WERI-Rb-1 (cell line): ENCODE results near the gene TMEM258.

Experiments
- DNase-seq: peaks from one replicate; pipeline ENCODE4 v3.0.0-alpha.2; 2020
- H3K27ac ChIP-seq: fragments of 250-450 bp; sonication (Bioruptor Pico); 2 replicates; pipeline ENCODE4 v1.5.1; 2020; ENCODE audit warnings: mild to moderate bottlenecking, moderate library complexity
- H3K27me3 ChIP-seq: fragments of 250-450 bp; sonication (Bioruptor Pico); 2 replicates; pipeline ENCODE4 v1.5.1; 2021; ENCODE audit warnings: mild to moderate bottlenecking, low read depth, moderate library complexity; ENCODE audit not compliant: insufficient read depth, severe bottlenecking
- H3K36me3 ChIP-seq: fragments of 250-450 bp; sonication (Bioruptor Pico); 2 replicates; pipeline ENCODE4 v1.5.1; 2020; ENCODE audit warnings: mild to moderate bottlenecking, moderate library complexity
- H3K4me3 ChIP-seq: 2 replicates; pipeline ENCODE4 v1.5.1; 2011; ENCODE audit warnings: low read depth, mild to moderate bottlenecking, control low read depth, low read length
- H3K9me3 ChIP-seq: fragments of 250-450 bp; sonication (Bioruptor Pico); 2 replicates; pipeline ENCODE4 v1.5.1; 2021; ENCODE audit warnings: mild to moderate bottlenecking, moderate library complexity; ENCODE audit not compliant: severe bottlenecking
- CTCF ChIP-seq: IDR thresholded peaks from 2 replicates; pipeline ENCODE4 v1.5.1; 2011; ENCODE audit warnings: low read depth, mild to moderate bottlenecking, control low read depth, inconsistent platforms, low read length

TMEM258 gene

GRCh38 chr11:61756147-61756451 lies 36.3 kb downstream of the TMEM258 start:
- DNase-seq, result no peak
- peaks cover 4% of the 10 kb centered on the region for H3K27me3 ChIP-seq
- no peak for TF ChIP-seq CTCF

DNA sequence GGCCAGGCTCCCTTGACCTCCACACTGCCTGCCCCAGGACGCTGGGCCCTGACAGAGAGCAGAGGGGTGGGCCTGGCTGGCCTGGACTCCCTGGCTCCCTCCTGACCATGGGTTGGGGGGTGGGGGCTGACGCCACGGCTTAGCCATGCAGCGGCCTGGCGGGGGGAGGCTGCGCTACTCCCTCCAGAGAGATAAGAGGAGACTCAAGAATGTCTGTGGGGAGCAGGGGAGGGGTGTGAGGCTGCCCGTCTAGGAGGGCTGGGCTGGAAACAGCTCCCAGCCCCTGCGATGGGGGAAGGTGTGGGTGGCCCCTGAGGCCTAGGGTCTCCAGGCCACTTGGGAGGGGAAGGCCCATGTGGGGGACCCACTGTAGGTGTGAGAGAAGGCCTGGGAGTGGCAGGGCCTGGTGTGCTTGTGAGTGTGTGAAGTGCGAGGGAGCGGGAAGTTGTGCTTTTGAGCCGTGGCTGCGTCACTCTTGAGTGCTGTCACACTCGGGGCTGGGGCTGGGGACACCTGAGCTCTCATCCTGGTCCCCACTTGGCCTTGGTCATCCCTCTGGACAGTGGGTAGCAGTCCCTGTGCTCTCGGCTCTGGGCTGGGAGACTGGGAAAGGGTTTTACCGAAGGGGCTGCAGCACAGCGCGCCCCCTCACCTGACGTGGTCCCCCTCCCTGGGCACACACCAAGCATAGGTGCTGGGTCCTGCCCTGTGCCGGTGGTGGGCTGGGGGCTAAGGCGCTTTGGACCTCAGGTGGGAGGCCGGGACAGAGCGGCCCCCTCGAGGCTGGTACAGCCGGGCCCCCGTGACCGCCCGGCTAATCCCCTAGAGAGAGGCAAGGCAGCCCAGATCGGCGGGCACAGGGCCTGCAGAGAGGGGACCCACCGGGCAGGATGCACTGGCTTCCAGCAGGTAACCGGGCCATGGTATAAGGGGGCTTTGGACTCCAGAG lies 37.6 kb downstream of the TMEM258 start:
- Histone ChIP-seq H3K27me3 (peaks cover 4% of the 10 kb centered on the region), H3K4me3 (no peak overlapping the region), H3K27ac (no peak overlapping the region), H3K9me3 (no peaks in the 10 kb centered on the region), H3K36me3 (no peaks in the 10 kb centered on the region)
- TF ChIP-seq CTCF, result no peak
- peak; percentile 39 for DNase-seq

More at GRCh38 chr11:61756147-61756451, 36.3 kb downstream of the TMEM258 start:
- H3K9me3 ChIP-seq, result no peaks in the 10 kb centered on the region
- no peak overlapping the region for H3K4me3 ChIP-seq
- no peak overlapping the region for H3K27ac ChIP-seq
- H3K36me3 ChIP-seq, result no peaks in the 10 kb centered on the region

DNA sequence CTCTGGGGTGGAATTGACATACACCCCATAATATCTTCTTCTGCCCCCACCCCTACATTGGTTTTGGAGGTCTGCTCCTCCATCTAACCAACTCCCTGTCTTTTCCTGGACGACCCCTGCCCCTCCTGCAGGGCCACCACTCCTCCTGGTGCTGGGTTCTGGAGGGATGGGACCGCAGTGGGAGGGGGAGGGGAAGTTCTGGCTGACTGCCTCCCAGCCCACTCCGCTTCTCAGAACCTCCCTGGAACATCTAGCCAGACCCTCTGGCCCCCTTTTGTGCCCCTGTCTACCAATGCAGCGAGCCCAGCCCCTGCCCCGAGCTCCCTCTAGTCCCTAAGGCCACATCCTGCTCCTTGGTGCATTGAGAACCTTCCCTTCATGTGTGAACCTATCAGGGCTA lies 38.7 kb downstream of the TMEM258 start:
- TF ChIP-seq CTCF, result no peak
- peaks cover 4% of the 10 kb centered on the region for H3K27me3 ChIP-seq
- no peak overlapping the region for H3K4me3 ChIP-seq
- no peak overlapping the region for H3K27ac ChIP-seq
- no peak for DNase-seq
- no peaks in the 10 kb centered on the region for H3K36me3 ChIP-seq
- no peaks in the 10 kb centered on the region for H3K9me3 ChIP-seq

- no peaks in the 10 kb centered on the region for H3K36me3 ChIP-seq
- TF ChIP-seq CTCF, result no peak
- H3K4me3 ChIP-seq, result peak overlapping the region; percentile 51
- no peaks in the 10 kb centered on the region for H3K9me3 ChIP-seq
- H3K27me3 ChIP-seq, result peaks cover 4% of the 10 kb centered on the region
- DNase-seq, result no peak
- no peak overlapping the region for H3K27ac ChIP-seq
Observed at GRCh38 chr11:61752925-61753521, 39.4 kb downstream of the TMEM258 start.

DNA sequence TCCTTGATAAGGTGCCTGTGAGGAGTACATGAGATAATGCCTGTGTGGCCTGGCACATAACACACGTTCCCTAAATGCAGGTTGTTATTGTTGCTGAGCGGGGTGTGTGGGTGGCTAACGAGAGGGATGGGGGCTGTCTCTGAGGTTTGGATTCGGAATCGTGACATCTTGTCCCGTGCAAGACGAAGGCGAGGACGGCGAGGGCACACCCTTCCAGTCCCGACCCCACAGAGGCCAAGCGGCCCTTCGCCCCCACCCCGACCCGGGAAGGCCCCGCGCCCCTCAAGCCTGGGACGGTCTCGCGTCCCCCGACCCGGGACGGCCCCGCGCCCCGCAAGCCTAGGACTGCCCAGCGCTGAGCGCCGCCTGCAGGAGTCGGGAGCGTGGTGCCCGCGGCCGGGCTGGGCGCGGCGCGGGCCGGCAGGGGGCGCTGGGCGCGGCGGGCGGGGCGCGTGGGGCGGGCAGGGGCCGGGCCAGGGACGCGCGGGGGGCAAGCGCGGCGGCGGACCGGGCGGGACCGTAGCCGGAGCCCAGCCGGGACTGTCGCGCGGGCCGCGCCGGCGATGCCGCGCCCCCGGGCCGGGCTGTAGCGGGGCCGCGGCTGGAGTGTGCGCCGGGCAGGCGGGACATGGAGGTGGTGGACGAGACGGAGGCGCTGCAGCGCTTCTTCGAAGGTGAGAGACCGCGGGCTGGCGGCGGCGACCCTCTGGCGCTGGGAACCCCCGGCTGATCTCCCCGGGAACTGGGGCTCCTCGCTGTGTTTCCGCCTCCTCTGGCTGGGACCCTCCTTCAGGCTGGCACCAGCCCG lies 40.1 kb downstream of the TMEM258 start, which contains the start of gene MYRF:
Gene MYRF, plus strand, starts transcription at position 520 of the 808 bp plus-strand sequence. Its CDS starts 109 bp downstream, at position 629.
- TF ChIP-seq CTCF, result peak; percentile 80
- Histone ChIP-seq H3K27me3 (peaks cover 4% of the 10 kb centered on the region), H3K36me3 (no peaks in the 10 kb centered on the region), H3K4me3 (peak within 1 kb of the TSS; percentile 51), H3K9me3 (no peaks in the 10 kb centered on the region), H3K27ac (no peak within 1 kb of the TSS)
- DNase-seq, result peak; percentile 52
